A172 (cell line): ENCODE data around the gene SMC1B. TPM values are rescaled to one million over a fixed set of nuclear protein-coding genes. Genes with fewer than 3 reads are reported as not detected.
"Not testable (repeated sequence)": the region's sequence is repeated elsewhere in the genome, so short reads cannot be mapped to it uniquely, and the experiment has no call there.

Experiments
- DNase-seq: peaks from one replicate; pipeline ENCODE4 v3.0.0-alpha.2; 2015; ENCODE audit warnings: low spot score
- total RNA-seq: library from RNA; depleted of rRNA; stranded (reverse); fragments of >200 nt; shearing (Covaris generic); gene quantifications from 2 replicates; pipeline ENCODE4 v1.2.3, GENCODE V29; 2014; rRNA removed

SMC1B gene, protein sequence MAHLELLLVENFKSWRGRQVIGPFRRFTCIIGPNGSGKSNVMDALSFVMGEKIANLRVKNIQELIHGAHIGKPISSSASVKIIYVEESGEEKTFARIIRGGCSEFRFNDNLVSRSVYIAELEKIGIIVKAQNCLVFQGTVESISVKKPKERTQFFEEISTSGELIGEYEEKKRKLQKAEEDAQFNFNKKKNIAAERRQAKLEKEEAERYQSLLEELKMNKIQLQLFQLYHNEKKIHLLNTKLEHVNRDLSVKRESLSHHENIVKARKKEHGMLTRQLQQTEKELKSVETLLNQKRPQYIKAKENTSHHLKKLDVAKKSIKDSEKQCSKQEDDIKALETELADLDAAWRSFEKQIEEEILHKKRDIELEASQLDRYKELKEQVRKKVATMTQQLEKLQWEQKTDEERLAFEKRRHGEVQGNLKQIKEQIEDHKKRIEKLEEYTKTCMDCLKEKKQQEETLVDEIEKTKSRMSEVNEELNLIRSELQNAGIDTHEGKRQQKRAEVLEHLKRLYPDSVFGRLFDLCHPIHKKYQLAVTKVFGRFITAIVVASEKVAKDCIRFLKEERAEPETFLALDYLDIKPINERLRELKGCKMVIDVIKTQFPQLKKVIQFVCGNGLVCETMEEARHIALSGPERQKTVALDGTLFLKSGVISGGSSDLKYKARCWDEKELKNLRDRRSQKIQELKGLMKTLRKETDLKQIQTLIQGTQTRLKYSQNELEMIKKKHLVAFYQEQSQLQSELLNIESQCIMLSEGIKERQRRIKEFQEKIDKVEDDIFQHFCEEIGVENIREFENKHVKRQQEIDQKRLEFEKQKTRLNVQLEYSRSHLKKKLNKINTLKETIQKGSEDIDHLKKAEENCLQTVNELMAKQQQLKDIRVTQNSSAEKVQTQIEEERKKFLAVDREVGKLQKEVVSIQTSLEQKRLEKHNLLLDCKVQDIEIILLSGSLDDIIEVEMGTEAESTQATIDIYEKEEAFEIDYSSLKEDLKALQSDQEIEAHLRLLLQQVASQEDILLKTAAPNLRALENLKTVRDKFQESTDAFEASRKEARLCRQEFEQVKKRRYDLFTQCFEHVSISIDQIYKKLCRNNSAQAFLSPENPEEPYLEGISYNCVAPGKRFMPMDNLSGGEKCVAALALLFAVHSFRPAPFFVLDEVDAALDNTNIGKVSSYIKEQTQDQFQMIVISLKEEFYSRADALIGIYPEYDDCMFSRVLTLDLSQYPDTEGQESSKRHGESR
- not detected in 2 replicates for total RNA-seq

DNA sequence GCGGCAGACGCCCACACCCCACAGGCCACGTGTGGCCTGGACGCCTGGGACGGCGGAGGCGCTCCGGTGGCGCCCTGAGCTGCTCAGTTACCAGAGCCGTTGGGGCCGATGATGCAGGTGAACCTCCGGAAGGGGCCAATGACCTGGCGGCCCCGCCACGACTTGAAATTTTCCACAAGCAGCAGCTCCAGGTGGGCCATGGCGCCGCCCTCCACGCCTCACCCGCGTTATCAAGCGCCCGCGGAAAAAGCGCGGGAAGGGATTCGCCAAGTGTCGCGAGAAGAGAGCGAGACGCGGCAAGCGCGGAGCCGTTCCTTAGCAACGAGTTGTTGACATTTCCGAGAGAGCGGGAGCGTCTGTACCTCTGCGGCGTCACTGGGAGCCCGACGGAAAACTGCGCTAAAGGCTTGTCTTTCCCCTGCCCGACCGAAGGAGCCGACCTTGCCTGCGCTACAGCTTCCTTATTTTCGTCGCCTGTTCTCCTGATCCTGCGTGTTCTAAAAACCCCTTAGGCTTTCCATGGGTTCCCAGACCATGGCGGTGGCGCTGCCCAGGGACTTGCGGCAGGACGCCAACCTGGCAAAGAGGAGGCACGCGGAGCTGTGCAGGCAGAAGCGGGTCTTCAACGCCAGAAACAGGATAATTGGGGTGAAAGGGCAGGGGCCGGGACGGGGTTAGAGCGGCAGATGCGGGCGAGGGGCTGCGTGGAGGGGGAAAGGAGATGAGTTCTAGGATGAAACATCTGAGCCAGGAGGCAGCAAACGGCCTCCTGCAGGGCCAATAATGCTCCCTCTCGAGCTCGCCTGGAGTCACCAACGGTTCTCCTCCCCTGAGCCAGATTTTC, at the start of gene SMC1B, which contains the start of gene RIBC2:
Gene SMC1B (minus strand): TSS at position 232 of the 844 bp plus-strand sequence. CDS start 32 bp downstream, at position 200.
Gene RIBC2 (plus strand): TSS at position 326 of the 844 bp plus-strand sequence. CDS start 194 bp downstream, at position 520.
- DNase-seq: no peak

DNA sequence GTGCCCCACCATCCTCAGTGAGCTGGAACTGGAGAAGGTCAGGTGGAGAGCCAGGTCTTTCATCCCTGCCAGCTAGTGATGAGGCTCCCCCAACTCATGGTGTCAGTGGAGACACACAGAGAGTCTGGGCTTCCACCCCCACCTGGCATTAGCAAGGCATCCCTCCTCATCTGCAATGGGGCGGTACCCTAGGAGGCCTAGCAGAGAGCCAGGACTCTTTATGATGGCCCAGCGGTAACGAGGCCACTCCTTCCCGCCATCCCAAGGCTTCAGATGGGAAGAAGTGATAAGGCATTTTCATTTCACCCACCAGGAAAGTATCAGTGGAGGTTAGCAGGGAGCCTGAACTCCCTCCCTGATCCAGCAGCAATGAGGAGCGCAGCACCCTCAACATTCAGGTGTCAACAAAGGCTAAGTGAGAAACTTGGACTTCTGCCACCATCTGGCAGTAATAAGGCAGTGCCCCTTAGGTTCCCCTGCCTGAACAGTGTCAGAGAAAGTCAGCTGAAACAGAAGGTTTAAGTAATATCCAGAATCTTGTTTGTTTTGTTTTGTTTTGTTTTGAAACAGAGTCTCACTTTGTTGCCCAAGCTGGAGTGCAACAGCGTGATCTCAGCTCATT, 48.7 kb upstream of the SMC1B start:
- no peak for DNase-seq

DNA sequence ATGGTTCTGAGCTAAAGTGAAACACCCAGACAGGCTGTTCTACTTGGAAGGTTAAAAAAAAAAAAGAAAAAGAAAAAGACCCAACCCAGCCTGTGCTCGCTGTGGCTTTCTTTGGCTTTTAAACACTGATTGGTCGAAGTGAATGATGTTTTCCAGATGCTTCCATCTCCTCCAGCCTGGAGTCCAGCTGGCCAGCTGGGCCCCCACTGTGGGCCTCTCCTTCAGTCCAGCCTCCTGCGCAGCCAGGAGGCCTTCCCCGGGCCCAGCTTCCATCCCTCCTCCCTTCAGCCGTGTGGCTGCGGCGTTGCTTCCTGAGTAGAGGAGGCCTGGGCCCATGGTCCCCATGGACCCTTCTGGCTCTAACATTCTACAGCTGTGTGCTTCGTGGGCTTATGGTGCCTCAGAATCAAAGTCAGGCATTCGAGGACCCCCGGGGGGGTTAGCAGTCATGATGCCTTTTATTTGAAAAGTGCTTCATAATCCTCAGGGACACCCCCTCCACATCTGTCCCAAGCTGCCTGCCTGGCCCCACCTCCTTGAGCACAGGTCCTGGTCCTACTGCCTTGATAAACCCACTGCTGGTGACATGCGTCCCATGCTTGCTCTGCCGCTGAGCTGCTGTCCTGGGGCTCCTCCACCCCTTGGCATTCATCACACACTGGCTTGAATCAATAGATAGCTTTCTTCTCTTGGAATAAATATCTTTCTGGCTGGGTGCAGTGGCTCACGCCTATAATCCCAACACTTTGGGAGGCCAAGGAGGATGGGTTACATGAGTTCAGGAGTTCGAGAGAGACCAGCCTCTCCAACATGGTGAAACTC, 47.1 kb upstream of the SMC1B start:
- DNase-seq: no peak

DNA sequence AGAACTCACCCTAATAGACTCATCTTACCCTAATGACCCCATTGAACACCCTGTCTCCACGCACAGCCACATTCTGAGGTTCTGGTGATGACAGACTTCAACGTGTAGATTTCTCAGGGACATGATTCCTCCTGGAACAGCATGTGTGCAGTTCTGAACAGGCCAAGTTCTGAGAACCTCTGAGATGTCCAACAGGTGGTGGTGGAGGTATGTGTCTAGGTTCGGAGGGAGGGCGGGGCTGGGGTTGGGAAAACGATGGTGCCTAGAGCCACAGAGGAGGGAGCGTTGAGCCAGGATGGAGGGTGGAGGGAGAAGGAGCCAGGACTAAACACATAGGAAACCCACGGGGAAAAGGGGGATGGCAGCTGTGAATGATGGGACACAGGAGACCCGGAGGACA, 45.8 kb upstream of the SMC1B start:
- no peak for DNase-seq

DNA sequence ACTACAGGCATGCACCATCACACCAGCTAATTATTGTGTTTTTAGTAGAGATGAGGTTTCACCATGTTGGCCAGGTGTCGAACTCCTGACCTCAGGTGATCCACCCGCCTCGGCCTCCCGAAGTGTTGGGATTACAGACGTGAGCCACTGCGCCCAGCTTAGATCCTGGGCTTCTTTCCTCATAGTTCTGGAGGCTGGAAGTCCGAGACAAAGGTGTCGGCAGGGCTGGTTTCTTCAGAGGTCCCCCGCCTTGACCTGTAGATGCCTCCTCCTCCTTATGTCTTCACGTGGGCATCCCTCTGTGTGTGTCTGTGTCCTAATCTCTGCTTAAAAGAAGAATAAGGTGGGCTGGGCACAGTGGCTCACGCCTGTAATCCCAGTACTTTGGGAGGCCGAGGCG, 45.1 kb upstream of the SMC1B start:
- no peak for DNase-seq

DNA sequence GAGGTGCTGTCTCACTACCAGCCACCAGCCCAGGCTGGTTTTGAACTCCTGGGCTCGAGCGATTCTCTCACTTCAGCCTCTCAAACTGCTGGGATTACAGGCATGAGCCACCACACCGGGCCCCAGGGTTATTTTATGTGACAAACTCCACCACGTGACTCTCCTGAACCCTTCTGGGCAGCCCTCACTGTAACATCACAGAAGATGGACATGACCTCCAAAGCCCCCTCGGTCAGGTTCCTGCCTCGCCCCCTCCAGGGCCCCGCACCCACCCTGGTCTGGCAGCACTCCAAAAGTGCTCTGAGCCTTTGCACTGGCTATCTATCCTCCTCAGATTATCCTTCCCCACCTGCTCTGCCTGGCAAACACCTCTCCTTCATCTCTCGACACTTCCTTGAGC, 43.4 kb upstream of the SMC1B start:
- DNase-seq: no peak

DNA sequence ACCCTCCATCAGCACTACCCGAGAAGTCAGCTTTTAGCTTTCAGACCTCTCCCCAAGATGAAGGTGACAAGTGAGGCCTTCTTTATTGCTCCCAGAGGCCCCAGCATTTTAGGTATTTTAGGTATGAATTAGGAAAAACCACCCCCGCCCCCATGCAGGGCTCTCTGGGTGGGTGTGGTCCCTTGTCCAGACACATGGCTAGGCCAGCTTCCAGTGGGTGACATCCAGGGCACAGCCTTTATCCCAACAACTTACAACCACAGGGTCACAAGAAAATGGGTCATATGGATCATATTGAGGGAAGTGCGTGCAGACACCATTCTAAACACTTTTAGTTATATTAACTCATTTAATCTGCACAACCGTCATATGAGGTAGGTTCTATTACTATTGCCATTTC, 42.2 kb upstream of the SMC1B start:
- no peak for DNase-seq

DNA sequence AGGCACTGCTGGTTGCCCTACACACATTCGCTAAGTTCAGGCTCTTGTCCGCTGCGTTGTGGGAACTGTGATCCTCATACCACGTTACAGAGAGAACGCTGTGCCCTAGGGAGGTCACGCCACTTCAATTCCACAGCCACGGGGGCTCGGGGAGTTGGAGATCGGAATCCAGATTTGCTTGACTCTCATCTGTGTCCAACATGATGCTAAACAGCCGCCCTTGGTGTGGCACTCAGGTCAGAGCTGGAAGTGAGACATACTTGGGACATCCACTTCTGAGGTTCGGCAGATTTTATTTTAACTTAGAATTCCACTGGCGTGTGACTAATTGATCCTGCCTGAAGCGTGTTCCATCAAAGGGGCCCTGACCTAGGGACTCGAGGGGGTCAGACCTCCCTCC, 41.8 kb upstream of the SMC1B start:
- DNase-seq: no peak

DNA sequence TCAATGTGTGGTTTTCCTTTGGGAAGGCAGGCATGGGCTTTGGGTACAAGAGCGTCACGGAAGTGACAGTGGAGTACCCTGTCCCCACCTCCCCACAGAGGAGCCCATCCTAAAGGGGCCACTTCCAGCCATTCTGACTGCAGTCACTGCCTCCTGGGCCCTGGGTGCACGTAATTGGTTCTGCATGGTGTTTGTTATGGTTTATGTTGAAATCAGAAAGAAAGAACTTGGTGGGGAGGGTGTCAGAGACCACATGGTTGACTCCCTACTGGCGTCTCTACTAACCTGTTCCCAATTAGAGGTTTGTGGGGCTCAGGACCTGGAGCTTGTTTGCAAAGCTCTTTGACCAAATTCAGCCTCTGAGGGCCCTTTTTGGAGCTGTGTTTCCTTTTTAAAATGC, 40.9 kb upstream of the SMC1B start:
- no peak for DNase-seq

DNA sequence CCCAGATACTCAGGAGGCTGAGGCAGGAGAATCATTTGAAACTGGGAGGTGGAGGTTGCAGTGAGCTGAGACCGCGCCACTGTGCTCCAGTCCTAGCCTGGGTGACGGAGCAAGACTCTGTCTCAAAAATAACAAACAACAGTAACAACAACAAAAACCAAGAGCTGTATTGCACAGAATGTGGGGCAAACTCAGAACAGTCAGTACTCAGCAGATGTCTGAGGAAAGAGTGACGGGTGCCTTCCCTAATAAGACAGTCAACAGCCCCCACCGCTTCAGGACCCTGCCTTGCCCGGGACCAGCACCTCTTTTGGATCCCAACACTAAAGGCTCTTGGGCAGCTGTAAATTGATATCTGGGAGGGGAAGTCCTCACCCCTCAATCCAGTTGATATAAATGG, 40.4 kb upstream of the SMC1B start:
- DNase-seq: no peak

DNA sequence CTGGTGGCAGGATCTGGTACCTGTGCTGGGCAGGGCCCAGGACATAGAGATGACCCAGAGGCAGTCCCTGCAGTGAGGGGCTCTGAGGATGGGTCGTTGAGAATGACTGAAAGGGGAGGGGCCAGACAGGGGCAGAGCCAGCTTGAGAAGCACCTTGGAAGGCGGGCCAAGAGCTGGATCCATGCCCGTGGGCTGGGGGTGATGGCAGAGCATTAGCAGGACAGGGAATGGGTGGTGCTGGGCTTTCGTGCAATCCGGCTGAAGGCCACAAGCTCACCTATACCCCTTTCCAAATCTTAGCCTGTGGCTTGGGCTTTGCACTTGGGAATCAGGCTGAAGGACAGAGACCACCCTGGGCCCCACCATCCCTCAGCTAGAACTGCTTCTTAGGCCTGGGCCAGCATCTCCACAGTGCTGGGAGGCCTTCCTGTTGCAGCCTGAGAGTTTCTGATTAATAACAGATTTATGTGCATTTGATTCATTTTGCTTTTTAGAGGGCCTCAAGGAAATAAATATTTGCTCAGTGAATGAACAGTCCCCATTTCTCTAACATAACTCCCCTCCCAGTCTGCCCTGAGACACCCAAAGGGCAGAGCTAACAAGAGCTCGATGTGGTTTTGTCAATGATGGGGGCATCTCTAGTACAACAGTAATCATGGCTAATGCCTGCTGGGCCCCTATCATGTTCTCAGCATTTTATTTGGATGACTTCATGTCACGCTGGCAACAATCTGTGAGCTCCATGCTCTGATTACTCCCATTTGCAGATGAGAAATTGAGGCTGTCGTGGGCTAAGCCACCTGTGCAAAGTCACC, 39.4 kb upstream of the SMC1B start:
- DNase-seq: no peak

DNA sequence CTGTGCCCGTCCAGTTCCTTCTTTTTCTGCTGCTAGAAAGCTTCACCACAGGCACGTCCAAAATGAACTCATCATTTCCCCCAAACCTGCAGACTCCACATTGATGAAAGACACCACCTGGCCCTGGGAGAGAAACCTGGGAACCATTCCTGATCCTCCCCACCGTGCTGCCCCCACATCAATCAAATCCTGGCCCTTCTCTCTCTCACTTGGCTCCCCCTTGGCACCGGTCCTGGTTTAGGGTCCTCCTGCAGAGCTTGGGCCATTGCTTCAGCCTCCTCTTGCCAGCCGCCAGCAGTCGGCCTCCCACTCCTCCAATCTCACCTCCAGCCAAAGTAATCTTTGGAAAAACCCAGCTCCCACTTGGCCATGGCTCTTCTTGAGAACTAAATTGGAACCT, 38.6 kb upstream of the SMC1B start:
- DNase-seq: no peak

DNA sequence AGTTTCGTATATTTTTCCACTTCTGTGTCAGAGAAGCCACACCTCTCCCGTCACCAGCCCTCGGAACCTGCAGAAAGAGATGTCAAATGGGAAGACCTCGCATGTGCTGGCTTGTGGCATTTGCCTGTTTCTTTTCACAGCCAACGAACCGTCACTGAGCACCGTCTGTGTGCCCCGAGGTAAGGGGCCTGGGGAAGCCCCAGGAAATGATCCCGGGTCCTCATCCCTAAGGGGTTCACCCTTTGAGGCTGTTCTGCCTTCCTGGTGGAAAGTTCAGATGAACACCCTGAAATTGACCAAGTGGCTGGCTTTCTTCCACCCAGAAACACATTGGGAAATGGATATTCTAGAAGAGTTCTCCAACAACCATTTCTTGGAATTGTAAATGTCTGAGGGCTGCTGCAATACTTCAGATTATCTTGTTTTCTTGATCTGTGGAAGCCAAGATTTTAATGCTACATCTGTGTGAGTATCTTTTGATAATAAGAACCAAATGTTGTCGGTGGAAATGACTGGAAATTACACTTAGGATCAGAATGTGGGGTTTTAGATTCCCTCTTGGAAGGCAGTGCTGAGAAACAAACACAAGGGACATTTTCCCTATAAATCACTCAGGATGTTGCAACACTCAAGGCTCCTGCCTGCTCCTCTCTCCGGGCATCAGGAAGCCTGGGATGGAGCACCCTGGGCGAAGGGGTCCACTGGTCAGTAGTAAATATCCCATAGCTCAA, 37.7 kb upstream of the SMC1B start:
- no peak for DNase-seq

DNA sequence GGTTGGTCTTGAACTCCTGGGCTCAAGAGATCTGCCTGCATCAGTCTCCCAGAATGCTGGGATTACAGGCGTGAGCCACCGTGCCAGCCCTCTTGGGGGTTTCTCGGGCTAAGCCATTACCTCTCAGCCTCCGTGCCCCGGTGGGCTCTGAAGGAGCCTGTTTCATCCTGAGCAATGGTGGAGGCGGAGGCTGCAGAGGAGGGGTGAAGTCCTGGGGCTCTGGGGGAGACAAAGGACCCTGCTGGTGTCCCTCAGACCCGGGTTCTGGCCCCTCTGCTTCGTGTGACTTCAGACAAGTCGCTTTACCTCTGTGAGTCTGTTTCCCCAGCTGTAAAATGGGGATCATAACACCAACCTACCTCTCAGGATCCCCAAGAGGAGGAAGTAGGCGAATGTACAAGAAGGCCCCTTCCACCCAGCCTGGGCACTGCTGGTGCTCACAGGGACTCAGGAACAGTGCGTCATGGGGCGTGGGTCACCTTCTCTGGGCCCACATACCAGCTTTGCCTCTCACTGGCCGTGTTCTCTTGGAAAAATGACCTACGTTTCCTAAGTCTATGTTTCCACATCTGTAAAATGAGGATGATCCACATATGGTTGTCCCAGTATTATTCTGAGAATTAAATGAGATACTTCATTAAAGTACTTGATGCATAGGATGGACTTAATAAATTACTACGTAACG, 36.8 kb upstream of the SMC1B start:
- no peak for DNase-seq

DNA sequence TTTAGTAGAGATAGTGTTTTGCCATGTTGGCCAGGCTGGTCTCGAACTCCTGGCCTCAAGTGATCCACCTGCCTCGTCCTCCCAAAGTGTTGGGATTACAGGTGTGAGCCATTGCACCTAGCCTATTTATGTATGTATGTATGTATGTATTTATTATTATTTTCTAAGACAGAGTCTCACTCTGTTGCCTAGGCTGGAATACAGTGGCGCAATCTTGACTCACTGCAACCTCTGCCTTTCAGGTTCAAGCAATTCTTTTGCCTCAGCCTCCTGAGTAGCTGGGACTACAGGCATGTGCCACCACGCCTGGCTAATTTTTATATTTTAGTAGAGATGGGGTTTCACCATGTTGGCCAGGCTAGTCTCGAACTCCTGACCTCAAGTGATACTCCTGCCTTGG, 36.0 kb upstream of the SMC1B start:
- not testable (repeated sequence) for DNase-seq

DNA sequence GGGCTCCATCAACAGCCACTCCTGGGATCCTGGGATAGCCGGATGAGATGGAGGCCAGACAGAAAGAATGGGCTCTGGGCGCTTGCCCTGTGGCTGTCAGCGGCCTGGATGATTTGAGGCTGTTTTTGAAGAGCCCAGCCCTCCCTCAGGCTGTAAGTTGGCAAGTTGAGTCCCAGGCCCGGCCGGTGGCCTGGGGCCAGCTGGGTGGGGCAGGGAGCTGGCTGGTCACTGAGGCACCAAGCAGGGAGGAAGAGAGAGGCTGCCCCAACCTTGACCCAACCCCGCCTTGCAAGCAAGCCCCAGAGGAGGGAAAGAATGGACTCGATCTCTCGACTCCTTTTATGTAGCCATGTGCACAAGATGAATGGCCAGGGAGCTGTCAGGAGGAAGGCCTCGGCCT, 35.0 kb upstream of the SMC1B start:
- no peak for DNase-seq

DNA sequence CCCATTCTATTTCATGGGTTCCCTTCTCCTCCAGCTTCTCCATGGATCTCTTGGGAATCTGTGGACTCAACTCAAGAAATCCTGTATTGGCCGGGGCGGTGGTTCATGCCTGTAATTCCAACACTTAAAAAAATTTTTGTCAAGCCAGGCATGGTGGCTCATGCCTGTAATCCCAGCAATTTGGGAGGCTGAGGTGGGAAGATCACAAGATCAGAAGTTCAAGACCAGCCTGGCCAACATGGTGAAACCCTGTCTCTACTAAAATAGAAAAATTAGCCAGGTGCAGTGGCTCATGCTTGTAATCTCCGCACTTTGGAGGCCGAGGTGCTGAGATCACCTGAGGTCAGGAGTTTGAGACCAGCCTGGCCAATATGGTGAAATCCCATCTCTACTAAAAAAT, 34.2 kb upstream of the SMC1B start:
- not testable (repeated sequence) for DNase-seq

DNA sequence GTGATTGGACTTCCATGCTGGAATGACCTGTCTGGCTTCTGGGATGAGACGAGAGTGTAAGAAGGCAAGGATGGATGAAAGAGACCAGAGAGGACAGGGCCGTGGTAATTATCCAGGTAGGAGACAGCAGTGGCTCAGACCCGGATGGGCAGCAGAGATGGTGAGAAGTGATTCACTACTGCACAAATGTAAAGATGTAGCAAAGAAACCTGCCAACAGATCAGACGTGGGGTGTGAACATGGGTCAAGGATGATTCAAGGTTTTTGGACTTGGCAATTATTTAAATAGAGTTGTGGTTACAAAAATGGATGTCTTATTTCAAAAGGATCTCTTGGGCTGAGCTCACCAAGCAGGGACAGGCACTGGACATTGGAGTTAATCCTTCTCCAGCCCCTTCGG, 32.8 kb upstream of the SMC1B start:
- no peak for DNase-seq
